Embryonic facial prominence (tissue), 1 donor: ENCODE measurements around the gene LRRC32.
A peak's percentile ranks its signal among the peaks of the same experiment; 100 is the strongest.
"Not testable (repeated sequence)": the region's sequence is repeated elsewhere in the genome, so short reads cannot be mapped to it uniquely, and the experiment has no call there.

ENCODE experiments used
- DNase-seq: peaks from one replicate; pipeline ENCODE4 v3.0.0-alpha.2; 2016; ENCODE audit errors: extremely low spot score

LRRC32 gene

DNA sequence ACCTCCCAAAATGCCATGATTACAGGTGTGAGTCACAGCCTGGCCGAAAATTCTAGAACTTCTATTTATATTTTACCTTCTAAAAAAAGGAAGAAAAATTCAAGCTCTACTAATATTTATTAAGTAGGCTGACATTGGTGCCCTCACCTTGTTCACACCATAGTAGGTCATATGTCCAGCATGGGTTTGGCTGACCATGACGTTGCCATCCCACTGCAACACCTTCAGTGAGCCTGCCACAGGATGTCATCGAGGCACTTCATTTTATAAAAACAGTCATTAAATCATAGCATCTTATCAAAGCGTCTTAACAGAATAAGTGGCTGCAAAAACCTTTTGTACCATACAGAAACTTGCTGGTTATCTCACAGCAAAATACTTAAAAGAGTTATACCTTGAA lies 58.3 kb downstream of the LRRC32 start:
- no peak for DNase-seq

- no peak for DNase-seq
These were observed 59.6 kb downstream of the LRRC32 start for GRCh38 chr11:76610871-76611475.

- DNase-seq, result no peak
These were observed 60.2 kb downstream of the LRRC32 start for GRCh38 chr11:76610371-76610770.

DNA sequence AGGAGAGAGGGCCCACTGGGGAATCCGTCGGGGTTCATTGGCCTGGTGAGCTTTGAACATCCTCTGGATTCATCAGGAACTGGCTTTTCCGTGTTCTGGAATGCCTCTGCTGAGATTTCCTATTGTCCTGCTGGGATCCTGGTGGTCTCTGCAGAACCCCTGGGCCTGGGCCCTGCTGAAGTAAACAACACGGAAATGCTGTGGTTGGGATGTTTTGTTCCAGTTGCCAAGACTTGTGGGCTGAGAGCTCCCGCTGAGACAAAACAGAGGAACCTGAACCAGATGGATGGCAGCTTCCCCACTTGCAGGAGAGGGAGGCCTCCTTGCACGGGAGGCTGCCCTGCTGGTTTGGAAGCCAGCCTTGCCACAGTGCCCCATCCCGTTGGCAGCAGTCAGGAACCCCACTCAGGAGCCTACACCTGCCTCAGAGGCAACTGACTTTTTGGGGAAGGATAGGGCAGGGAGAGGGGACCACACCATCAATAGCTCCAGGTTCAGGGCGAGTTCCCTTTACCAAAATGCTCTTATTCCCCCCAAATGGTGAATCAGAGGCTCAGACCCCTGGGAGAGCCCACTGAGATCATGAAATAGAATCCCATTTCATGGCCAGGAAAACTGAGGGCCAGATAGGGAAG lies 60.7 kb downstream of the LRRC32 start:
- peak; percentile 30 for DNase-seq

DNA sequence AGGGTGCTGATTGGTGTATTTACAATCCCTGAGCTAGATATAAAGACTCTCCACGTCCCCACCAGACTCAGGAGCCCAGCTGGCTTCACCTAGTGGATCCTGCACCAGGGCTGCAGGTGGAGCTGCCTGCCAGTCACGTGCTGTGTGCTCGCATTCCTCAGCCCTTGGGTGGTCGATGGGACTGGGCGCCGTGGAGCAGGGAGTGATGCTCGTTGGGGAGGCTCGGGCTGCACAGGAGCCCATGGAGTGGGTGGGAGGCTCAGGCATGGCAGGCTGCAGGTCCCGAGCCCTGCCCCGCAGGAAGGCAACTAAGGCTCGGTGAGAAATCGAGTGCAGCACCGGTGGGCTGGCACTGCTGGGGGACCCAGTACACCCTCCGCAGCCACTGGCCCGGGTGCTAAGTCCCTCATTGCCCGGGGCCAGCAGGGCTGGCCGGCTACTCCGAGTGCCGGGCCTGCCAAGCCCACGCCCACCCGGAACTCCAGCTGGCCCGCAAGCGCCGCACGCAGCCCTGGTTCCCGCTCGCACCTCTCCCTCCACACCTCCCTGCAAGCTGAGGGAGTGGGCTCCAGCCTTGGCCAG lies 61.6 kb downstream of the LRRC32 start:
- DNase-seq, result not testable (repeated sequence)

DNA sequence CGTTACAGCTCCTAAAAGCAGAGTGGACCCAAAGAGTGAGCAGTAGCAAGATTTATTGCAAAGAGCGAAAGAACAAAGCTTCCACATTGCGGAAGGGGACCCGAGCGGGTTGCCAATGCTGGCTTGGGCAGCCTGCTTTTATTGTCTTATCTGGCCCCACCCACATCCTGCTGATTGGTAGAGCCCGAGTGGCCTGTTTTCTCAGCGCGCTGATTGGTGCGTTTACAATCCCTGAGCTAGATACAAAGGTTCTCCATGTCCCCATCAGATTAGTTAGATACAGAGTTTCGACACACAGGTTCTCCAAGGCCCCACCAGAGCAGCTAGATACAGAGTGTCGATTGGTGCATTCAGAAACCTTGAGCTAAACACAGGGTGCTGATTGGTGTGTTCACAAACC lies 62.3 kb downstream of the LRRC32 start:
- not testable (repeated sequence) for DNase-seq
